ENCODE results near the gene PTPRN.

The PTPRN gene

GRCh38 chr2:219245148-219245898 lies 63.9 kb downstream of the PTPRN start, which contains the start of the genes GLB1L and STK16:
TSS of gene GLB1L (minus strand) at chr2:219245444. CDS start at chr2:219243573, 1,871 bp downstream.
TSS of gene STK16 (plus strand) at chr2:219245479. CDS start at chr2:219246000, 521 bp downstream.
- peak; percentile 92 for DNase-seq (ENCODE audit: low spot score)

- DNase-seq (ENCODE audit: low spot score), result no peak
Measured at GRCh38 chr2:219244789-219245147, 64.4 kb downstream of the PTPRN start.

- no peak for DNase-seq (ENCODE audit: low spot score)
Measured at GRCh38 chr2:219243291-219243761, 65.9 kb downstream of the PTPRN start.
